ENCODE data around the gene C17orf107. TPM values are rescaled to one million over a fixed set of nuclear protein-coding genes. Genes with fewer than 3 reads are reported as not detected.

C17orf107 gene
- total and polyA plus RNA-seq, 2 of the 13 experiments (the other 11 are each of a cell fraction or from before 2014, with no cell fraction given) = 0.20 to 0.59 TPM

DNA sequence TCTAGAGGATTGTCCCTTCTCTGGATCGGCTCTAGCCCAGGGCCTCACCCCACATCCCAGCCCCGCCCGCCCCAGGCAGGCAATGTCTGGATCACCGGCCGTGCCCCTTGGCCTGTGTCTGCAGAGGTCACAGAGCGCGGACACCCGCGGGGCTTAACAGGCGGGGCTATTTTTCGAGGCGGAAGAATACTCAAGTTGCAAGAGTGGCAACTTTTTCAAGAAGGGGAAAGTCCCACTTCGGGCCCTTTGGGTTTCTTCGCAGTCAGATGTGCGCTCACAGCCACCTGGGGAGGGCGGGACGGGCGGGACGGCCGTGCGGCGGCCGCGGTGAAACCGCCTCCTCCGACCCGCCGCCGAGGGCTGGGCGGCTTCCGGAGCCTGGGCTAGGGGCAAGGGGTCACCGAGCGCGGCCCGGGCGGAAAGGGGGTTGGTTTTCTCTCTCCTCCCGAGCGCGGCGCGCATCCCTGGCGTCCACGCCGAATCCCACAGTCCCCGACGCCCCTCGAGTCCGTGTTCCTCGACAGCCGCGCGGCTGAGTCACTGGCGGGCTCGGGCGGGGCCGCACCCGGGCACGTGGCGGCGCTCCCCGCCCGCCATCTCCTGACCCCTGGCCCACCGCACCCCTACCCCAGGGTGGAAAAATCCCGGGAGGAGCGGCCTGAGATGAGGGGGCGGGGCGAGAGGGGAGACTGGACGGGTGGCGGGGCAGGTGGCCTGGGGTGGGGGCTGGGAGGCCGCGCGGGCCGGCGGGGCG is 50.2 kb downstream of the C17orf107 start (continued):
- peak; percentile 35; the same call in 1 of the 2 replicates for TF ChIP-seq PRDM15 (CRISPR knock-in tag; IDR thresholded peaks at IDR 0.05)
- TF ChIP-seq ZNF343 (CRISPR knock-in tag; IDR thresholded peaks at IDR 0.05) = peak; percentile 72; the same call in 1 of the 2 replicates
- TF ChIP-seq TP53 (CRISPR knock-in tag; conservative IDR thresholded peaks at IDR 0.05) = no peak
- TF ChIP-seq ZNF530 (CRISPR knock-in tag; IDR thresholded peaks at IDR 0.05; ENCODE audit: low read depth) = 0 out of 2 replicates have a peak, but pooled peaks have one; percentile 31
- TF ChIP-seq LCORL (IDR thresholded peaks at IDR 0.05) = no peak
- peak; percentile 18; the same call in 1 of the 2 replicates for TF ChIP-seq LCORL (CRISPR knock-in tag; IDR thresholded peaks at IDR 0.05)
- no peak for TF ChIP-seq STAT5B (CRISPR knock-in tag; IDR thresholded peaks at IDR 0.05)
- TF ChIP-seq ZNF749 (CRISPR knock-in tag; IDR thresholded peaks at IDR 0.05; ENCODE audit: borderline replicate concordance) = 0 out of 2 replicates have a peak, but pooled peaks have one; percentile 52
- TF ChIP-seq, protein P1, sequence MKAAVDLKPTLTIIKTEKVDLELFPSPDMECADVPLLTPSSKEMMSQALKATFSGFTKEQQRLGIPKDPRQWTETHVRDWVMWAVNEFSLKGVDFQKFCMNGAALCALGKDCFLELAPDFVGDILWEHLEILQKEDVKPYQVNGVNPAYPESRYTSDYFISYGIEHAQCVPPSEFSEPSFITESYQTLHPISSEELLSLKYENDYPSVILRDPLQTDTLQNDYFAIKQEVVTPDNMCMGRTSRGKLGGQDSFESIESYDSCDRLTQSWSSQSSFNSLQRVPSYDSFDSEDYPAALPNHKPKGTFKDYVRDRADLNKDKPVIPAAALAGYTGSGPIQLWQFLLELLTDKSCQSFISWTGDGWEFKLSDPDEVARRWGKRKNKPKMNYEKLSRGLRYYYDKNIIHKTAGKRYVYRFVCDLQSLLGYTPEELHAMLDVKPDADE (CRISPR knock-in tag; IDR thresholded peaks at IDR 0.05) = peak; percentile 39; the same call in 1 of the 2 replicates
- TF ChIP-seq HOXA5 (CRISPR knock-in tag; IDR thresholded peaks at IDR 0.05) = peak; percentile 51; the same call in 1 of the 2 replicates
- TF ChIP-seq, protein P2, sequence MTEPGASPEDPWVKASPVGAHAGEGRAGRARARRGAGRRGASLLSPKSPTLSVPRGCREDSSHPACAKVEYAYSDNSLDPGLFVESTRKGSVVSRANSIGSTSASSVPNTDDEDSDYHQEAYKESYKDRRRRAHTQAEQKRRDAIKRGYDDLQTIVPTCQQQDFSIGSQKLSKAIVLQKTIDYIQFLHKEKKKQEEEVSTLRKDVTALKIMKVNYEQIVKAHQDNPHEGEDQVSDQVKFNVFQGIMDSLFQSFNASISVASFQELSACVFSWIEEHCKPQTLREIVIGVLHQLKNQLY (CRISPR knock-in tag; IDR thresholded peaks at IDR 0.05) = peak; percentile 34
- TF ChIP-seq ZFP36L2 (CRISPR knock-in tag; IDR thresholded peaks at IDR 0.05) = no peak
- TF ChIP-seq, protein P3, sequence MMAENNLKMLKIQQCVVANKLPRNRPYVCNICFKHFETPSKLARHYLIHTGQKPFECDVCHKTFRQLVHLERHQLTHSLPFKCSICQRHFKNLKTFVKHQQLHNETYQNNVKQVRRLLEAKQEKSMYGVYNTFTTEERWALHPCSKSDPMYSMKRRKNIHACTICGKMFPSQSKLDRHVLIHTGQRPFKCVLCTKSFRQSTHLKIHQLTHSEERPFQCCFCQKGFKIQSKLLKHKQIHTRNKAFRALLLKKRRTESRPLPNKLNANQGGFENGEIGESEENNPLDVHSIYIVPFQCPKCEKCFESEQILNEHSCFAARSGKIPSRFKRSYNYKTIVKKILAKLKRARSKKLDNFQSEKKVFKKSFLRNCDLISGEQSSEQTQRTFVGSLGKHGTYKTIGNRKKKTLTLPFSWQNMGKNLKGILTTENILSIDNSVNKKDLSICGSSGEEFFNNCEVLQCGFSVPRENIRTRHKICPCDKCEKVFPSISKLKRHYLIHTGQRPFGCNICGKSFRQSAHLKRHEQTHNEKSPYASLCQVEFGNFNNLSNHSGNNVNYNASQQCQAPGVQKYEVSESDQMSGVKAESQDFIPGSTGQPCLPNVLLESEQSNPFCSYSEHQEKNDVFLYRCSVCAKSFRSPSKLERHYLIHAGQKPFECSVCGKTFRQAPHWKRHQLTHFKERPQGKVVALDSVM (CRISPR knock-in tag; IDR thresholded peaks at IDR 0.05) = no peak
- TF ChIP-seq SNAPC5 (CRISPR knock-in tag; IDR thresholded peaks at IDR 0.05; ENCODE audit: borderline replicate concordance) = no peak
- TF ChIP-seq ELF1 (CRISPR knock-in tag; IDR thresholded peaks at IDR 0.05) = no peak
- TF ChIP-seq NFATC3 (CRISPR knock-in tag; IDR thresholded peaks at IDR 0.05) = no peak
- TF ChIP-seq HINFP (CRISPR knock-in tag; IDR thresholded peaks at IDR 0.05; ENCODE audit: low read depth) = no peak; the same call in 1 of the 2 replicates
- TF ChIP-seq, protein P4, sequence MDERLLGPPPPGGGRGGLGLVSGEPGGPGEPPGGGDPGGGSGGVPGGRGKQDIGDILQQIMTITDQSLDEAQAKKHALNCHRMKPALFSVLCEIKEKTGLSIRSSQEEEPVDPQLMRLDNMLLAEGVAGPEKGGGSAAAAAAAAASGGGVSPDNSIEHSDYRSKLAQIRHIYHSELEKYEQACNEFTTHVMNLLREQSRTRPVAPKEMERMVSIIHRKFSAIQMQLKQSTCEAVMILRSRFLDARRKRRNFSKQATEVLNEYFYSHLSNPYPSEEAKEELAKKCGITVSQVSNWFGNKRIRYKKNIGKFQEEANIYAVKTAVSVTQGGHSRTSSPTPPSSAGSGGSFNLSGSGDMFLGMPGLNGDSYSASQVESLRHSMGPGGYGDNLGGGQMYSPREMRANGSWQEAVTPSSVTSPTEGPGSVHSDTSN (CRISPR knock-in tag; IDR thresholded peaks at IDR 0.05) = no peak

Measured in HepG2 (cell line).